DMS 273 (cell line): Measurements from ENCODE around the gene BRAF.
"Not testable (repeated sequence)": the region's sequence is repeated elsewhere in the genome, so short reads cannot be mapped to it uniquely, and the experiment has no call there.

Experiments used
- DNase-seq: peaks from one replicate; lab custom pipeline; 2025; ENCODE audit not compliant: unreplicated experiment; lab: John Stamatoyannopoulos, UW

Gene BRAF

DNA sequence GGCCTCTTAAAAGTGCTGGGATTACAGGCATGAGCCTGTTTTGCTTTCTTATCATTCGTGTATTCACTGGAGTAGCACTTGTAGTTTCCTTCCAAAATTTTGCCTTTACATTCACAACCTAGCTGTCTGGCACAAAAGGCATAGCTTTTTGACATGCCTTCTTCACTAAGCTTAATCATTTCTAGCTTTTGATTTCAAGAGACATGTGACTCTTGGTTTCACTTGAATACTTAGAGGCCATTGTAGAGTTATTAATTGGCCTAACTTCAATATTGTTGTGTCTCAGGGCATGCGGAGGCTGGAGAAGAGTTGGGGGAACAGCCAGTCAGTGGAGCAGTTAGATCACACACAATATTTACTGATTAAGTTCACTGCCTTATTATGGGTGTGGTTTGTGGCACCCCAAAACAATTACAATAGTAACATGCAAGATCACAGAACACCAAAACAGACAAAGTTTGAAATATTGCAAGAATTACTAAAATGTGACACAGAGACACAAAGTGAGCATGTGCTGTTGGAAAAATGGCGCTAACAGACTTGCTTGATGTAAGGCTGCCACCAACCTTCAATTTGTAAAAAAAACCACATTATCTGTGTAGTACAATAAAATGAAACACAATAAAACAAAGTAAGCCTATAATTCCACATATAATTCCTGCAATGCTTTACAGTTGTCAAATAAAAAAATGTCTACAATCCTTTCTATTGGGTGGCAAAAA, 43.1 kb downstream of the BRAF start:
- no peak for DNase-seq

DNA sequence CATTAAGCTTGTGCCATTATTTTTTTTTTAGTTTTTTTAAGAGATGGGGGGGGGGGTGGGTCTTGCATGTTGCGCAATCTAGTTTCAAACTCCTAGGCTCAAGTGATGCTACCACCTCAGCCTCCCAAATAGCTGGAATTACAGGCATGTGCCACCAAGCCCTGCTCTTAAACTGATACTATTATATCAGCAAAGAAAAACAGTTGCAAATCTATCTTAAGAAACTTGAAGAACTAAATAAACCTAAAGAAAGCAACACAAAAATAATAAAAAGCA, 47.5 kb downstream of the BRAF start:
- no peak for DNase-seq

DNA sequence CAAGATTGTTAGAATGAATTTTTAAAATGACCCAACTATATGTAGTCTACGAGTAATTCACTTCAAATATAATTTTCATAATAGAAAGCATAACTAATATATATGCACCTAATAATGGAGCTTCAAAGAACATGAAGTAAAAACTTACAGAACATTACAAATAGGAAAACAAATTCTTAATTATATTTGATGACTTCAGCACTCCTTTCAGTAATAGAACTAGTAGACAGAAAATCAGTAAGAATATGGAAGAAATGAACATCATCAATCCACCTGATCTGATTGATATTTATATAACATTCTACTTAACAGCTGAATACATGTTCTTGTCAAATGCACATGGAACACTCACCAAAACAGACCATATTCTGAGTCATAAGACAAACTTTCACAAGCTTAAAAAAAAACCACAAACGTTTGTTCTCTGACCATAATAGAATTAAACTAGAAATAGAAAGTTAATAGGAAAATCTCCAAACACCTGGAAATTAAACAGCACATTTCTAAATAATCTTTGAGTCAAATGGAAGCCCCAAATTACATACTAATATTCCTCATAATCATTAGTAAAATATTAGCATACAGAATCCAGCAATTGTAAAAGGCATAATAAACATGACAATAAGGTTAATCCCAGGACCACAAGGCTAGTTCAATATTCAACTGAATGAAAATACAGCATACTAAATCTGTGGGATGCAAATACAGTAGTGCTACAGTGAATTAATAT, 48.0 kb downstream of the BRAF start:
- DNase-seq, result no peak

DNA sequence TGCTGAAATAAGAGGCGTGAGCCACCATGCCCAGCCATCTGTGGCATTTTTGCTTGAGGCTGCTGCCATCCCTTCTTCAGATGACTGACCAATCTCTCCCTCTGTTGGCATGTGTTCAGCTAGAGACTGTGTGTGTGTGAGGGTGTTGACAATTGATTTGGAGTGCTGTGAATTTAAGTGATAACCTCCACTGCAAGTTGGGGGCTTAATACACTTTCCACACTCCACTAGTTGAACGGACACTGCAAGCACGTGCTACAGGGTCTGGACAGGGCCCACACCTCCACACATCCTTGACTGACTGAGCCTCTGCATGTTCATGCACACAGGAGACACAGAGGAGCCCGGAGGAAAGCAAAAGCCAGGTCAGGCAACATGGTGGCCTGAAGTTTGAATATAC, 51.3 kb downstream of the BRAF start:
- no peak for DNase-seq

DNA sequence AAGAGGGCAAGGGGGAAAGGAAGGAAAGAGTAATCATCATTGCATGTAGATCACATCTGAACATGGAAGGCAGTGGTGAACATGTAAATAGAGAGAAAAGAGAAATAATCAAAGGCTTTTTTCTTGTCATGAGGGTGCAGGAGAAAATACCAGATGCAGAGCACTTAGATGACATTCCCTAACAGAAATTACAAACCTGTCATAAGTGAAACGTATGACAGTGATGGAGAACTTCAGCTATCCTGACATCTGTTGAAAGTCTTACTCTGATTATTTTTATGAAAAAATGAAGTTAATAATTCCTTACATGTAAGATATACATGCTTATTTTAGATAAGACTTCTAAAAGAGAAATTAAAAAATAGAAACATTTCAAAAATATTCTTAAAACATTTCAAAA, 54.7 kb downstream of the BRAF start:
- no peak for DNase-seq

DNA sequence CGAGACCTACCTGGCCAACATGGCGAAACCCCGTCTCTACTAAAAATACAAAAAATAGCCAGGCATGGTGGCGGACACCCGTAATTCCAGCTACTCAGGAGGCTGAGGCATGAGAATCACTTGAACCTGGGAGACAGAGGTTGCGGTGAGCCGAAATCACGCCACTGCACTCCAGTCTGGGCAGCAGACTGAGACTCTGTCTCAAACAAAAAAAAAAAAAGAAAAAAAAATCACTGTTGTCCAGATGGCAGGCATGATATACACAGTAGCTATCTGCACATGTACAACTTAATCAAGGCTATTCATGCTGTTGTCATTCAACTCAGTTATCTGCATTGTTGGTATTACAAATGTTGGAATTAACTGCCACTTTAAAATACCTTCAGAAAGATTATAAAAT, 55.3 kb downstream of the BRAF start:
- peak; percentile 49 for DNase-seq

DNA sequence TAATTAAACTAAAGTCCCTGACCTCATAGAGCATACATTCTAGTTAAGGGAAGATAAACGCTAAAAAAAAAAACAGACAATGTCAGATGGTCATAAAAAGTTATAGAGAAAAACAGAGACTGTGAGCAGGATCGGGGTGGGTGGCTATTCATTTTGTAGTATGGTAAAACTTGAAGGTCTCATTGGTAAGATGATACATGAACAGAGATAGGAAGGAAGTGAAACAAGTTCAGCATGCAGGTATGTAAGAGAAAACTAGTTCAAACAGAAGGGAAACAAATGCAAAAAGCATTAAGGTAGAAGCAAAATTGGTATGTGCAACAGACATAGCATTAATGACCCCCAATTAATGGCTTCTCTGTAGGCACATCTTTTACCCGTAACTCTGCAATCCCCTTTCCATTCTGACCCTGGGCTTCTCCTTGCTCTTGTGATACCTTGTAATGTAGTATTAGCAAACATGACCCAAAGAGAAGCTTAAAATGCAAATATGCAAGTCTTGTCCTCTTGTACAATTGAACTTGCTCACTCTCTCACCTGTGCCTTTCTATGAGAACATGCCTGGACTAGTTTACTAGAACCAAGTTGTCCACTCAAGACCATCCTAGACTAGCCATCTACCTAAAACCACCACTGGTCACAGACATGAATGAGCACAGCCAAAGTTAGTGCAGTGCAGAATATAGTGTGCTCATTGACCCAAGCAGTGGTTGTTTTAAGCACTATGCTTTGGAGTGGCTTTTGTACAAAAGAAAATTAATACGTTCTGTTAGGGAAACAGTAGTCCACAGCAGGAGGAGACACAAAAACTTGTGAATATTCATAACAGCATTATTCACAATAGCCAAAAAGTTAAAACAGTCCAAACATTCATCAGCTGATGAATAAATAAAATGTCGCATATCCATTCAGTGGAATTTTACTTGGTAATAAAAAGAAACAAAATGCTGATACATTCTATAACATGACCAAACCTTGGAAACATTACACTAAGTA, 57.0 kb downstream of the BRAF start:
- no peak for DNase-seq

DNA sequence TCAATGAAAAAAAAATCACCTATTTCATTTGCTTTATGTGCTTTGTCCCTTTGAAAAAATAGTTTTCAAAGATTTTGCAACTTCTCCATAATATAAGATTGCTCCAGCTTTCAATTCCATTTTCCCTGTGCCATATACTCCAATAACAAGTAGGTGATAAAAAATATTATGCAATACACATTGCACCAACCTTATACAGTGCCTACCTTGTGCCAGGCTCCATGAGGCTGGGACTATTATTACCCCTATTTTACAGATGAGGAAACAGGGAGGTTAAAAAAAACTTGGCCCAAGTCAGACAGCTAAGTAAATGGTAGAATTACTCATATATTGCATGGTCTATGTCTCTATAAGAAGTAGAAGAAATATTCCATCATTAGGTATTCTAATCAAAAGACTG, 57.8 kb downstream of the BRAF start:
- no peak for DNase-seq

DNA sequence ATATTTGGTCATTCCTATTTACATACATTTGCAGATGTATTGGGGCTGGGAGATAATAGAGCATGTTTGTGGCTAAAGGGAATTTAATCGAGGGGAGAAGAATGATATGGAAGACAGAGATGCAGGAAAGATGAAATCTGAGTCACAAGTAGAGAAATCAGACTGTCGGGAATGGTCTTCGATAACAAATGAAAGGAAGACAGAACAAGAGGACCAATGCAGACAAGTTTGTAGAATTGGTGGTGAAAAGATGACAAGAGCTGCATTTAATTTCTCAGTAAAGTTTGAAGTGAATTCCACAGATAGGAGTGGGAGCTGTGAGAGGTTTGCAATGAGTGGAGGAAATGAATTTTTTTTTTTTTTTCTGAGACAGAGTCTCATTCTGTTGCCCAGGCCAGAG, 60.0 kb downstream of the BRAF start:
- no peak for DNase-seq

DNA sequence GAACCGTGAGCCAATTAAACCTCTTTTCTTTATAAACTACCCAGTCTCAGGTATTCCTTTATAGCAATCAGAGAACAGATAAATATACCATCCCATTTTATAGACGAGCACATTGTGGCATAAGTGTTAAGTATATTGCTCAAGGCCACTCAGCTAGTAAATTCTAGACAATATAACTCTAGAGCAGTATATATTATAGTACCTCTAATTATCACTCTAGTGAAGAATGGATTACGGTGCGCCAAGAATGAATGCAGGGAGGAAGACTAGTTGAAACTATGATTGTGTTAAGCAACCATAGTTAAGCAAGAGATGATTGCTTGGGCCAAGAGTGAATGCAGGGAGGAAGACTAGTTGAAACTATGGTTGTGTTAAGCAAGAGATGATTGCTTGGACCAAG, 60.9 kb downstream of the BRAF start:
- DNase-seq, result no peak

DNA sequence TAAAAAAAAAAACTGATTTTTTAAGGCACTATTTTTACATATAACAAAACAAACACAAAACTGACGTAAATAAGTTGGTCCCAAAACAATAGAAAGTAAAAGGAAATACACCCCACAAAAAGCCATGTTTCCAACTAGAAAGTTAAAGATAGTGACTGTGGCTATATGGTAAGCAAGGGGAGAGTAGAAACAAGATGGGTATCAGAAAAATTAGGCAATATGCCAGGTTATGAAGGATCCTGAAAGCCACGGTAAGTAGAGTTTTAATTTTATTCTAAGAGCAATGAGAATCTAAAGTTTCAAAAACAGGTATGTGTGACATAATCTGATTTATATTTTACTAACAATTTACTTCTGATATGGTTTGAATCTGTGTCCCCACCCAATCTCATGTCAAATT, 61.5 kb downstream of the BRAF start:
- no peak for DNase-seq

DNA sequence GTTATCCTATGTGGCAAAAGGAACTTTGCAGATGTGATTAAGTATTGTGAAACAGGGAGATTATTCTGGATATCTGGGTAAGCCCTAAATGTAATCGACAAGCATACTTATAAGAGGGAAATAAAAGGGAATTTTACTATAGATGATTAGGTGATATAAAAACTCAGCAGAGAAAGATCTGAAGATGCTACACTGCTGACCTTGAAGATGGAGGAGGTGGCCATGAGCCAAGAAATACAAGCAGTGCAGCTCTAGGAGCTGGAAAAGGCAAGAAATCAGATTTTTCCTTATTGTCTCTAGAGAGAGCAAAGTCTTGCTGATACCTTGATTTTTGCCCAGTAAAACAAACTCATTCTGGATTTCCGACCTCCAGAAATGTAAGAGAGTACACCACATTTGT, 67.7 kb downstream of the BRAF start:
- DNase-seq, result no peak

DNA sequence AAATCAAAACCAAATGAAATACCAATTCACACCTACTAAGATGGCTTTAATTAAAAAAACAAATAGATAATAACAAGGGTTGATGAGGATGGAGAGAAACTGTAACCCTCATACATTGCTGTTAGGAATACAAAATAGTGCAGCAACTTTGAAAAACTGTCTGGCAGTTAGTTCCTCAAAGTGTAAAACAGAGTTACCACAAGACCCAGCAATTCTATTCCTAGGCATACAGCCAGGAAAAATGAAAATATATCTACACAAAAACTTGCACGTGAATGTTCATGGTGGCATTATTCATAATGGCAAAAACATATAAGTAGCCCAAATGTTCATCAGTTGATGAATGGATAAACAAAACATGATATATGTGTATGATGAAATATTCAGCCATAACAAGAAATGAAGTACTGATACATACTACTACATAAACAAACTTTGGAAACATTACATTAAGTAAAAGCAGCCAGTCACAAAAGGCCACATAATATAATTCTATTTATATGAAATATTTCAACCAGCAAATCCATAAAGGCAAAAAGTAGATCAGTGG, 83.5 kb downstream of the BRAF start:
- DNase-seq, result no peak

DNA sequence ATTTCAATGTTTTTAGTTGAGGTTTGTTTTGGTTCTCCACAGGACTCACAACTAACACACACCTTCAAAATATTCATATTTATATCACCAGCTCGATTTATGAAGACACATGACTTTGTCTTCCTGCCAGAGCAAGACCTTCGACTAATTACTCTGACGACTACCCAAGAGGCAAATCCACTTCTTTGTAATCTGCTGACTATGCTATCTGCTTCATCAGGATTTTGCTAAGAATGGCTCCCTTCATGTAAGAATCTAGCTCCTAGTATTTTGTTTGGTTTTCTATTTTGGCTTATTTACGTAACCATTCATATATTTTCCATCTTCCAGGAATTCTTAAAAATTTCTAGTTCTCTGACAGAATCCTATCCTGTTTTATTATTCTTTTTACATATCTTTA, 93.0 kb downstream of the BRAF start:
- no peak for DNase-seq

DNA sequence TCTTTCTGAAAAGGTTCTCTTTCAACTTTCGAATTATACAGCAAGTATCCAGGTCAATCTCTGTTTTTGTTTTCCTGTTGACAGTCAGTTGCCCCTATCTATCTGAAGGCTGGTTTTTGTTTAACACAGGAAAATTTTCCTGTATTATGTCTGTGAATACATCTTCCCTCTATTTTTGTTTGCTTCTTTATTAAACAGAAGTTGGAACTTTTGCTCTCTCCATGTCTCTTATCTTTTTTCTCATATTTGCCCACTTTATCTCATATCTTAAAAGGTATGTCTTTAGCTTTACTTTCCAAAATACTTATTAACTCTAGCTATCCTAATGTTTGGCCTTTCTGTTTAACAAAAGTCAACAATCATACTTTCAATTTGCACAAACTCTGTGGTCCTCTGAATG, 95.0 kb downstream of the BRAF start:
- no peak for DNase-seq

DNA sequence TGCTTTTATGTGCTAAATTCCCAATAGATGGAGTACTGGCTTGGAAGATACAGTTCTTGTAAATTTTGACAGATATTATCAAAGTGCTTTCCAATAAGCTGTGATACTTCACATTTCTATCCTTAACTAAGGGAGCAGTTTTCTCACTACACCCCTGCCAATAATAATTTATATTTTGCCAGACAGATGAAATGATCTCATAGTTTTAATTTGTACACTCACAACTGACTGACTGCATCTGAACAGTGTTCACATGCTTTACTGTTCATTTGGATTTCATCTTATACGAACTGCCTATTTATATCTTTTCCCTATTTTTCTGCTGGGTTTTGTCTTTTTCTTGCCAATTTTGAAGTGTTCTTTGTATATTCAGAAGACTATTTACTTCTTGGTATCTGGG, 96.0 kb downstream of the BRAF start:
- no peak for DNase-seq

DNA sequence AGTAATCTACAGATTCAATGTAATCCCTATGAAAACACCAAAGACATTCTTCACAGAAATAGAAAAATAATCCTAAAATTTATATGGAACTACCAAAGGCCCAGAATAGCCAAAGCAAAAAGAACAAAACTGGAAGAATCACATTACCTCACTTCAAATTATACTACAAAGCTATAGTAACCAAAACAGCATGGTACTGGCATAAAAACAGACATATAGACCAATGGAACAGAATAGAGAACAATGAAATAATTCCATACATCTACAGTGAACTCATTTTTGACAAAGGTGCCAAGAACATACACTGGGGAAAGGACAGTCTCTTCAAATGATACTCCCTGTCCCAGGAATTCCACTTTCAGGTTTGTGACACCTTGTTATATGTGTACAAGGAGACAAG, 107.3 kb downstream of the BRAF start:
- not testable (repeated sequence) for DNase-seq

DNA sequence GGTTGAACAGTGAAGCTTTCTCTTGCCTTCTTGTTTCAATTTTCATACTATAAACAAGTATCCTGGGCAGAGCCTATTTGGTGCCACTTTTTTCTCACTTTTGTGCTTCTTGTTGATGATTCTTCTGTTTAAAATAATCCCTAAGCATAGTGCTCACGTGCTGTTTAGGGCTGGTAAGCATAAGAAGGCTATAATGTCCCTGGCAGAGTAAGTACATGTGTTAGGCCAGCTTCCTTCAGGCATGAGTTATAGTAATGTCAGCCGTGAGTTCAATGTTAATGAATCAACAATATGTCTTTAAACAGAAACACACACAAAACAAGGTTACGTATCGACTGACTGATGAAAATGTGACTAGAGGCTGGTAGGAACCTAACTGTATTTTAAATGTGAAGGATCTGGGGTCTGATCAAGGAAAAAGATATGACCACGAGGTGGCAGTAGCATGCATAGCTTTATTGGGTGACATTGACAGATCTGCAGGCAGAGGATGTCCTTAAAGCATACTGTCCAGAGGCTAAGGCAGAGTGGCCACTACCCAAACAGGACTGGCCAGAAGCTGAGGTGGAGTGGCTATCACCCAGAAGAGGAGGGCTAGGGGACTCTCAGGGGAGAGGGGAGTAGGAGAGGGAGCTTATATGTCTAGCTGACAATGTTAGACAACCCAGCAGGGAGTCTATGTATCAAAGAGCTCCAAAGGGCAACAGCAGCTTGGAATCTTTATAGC, 113.7 kb downstream of the BRAF start:
- peak; percentile 88 for DNase-seq

DNA sequence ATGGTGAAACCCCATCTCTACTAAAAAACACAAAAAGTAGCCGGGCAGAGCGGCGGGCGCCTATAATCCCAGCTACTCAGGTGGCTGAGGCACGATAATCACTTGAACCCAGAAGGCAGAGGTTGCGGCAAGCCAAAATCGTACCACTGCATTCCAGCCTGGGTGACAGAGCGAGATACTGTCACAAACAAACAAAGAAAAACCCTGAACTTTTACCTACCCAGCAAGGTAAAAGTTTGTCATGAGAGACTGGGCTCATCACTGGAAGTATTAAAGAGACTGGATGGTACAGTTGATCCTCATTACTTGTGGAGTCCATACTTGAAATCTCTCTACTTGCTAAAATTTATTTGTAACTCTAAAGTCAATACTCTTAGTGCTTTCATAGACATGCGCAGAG, 114.3 kb downstream of the BRAF start:
- no peak for DNase-seq

DNA sequence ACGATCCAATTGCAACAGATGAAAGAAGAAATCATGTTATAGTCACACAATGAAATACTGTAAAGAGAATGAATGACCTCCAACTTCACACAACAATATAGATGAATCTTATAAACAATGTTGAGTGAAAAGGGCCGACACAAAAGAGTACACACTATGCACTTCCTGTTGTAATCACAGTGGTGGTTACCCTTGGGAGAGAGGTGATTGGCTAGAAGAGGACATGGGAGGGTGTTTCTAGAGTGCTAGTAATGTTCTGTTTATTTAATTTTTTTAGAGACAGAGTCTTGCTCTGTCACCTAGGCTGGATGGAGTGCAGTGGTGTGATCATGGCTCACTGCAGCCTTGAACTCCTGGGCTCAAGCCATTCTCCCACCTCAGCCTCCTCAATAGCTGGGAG, 145.8 kb downstream of the BRAF start:
- no peak for DNase-seq

DNA sequence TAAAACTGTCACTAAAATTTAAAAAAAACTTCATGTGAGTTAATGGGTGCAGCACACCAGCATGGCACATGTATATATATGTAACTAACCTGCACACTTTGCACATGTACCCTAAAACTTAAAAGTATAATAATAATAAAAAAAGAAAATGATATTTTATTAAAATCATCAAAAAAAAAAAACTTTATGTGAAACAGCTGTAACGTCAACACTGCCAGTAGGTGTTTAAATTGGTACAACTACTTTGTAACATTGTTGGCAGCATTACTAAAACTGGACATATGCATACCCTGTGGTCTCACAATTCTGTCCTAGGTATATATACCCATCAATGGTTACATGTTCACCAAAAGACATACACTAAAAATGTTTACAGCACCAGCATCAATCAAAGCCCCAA, 146.2 kb downstream of the BRAF start:
- no peak for DNase-seq
